Heart left ventricle (tissue), 13 donors: ENCODE results near the gene NLGN4X.

Source experiments
- CTCF ChIP-seq, 12 donors: fragments of 200-600 bp; sonication (generic) in 4 of 12; IDR thresholded peaks; one replicate each; pipeline versions ENCODE4 v1.5.0 to v1.8.0; 2018 to 2022; ENCODE audit warnings: antibody characterized with exemption in 12 of 12, mild to moderate bottlenecking in 5 of 12
- POLR2A ChIP-seq, 2 donors: fragments of 450-650 bp; IDR thresholded peaks; one replicate each; pipeline ENCODE4 v1.6.1; 2017; ENCODE audit warnings: antibody characterized with exemption in 2 of 2, mild to moderate bottlenecking in 2 of 2, moderate library complexity in 2 of 2
- donor health status: ischemic (EF 13 %, LVEDD 7.1; RV severe dilation, severe dysfunction).
- donor health status: DM: no; HTN: yes; CAD: no.
- donor health status: DM: no; HTN: no; CAD: no.
- donor health status: ischemic (EF 25% LVEDD 6.9; RV normal size, moderate dysfunction).
- donor health status: ischemic (EF 25% LVEDD 5.7; RV mildly dilated, moderate dysfunction).
- donor health status: ischemic (EF 35%, LVEDD 5.7; RV mildly dilated, moderate dysfunction).
- donor health status: nonischemic (EF 11% LVEDD 7.7; RV severe dilation, severe dysfunction).
- donor health status: DM: yes; HTN: yes; CAD: no.
- donor health status: PGD.
- donor health status: ischemic (EF 29% LVEDD 5.4; RV normal size, mild dysfunction).
- donor health status: nonischemic (EF 23%, LVEDD 6.1; RV moderate dilation, normal function).

GRCh38 chrX:5842601-5843000 is 386.1 kb downstream of the NLGN4X start:
- TF ChIP-seq POLR2A (IDR thresholded peaks at IDR 0.05): no peak
- no peak for TF ChIP-seq CTCF (IDR thresholded peaks at IDR 0.05)
